ENCODE measurements around the gene POU2F1.

DNA sequence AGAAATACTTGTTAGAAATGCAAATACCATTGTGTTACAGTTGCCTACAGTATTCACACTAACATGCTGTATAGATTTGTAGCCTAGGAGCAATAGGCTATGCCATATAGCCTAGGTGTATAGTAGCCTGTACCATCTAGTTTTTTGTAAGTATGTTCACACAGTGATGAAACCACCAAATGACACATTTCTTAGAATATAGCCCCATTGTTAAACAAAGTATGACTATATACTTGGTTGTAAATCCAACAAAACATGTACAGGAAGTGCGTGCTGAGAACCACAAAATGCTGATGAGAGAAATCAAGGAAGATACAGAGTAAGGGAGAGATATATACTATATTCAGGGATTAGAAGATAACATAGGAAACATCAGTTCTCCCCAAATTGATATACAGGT lies 92.2 kb downstream of the POU2F1 start:
- TF ChIP-seq, protein P1, sequence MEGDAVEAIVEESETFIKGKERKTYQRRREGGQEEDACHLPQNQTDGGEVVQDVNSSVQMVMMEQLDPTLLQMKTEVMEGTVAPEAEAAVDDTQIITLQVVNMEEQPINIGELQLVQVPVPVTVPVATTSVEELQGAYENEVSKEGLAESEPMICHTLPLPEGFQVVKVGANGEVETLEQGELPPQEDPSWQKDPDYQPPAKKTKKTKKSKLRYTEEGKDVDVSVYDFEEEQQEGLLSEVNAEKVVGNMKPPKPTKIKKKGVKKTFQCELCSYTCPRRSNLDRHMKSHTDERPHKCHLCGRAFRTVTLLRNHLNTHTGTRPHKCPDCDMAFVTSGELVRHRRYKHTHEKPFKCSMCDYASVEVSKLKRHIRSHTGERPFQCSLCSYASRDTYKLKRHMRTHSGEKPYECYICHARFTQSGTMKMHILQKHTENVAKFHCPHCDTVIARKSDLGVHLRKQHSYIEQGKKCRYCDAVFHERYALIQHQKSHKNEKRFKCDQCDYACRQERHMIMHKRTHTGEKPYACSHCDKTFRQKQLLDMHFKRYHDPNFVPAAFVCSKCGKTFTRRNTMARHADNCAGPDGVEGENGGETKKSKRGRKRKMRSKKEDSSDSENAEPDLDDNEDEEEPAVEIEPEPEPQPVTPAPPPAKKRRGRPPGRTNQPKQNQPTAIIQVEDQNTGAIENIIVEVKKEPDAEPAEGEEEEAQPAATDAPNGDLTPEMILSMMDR (IDR thresholded peaks at IDR 0.05) = no peak
- TF ChIP-seq POLR2A (IDR thresholded peaks at IDR 0.05) = no peak
